ENCODE results near the gene RGSL1. TPM values are rescaled to one million over a fixed set of nuclear protein-coding genes. Genes with fewer than 3 reads are reported as not detected.

Gene RGSL1
- total and polyA plus RNA-seq, 8 donors: not detected

GRCh38 chr1:182608236-182608635 is 158.3 kb downstream of the RGSL1 start:
- intact Hi-C loops (cut with DNase I): no loop called here
- 29 to 90% methylated on average over 2 of the region's 2 CpGs for WGBS, 2 donors
- TF ChIP-seq CTCF (IDR thresholded peaks at IDR 0.05): no peak
- DNase-seq (no peak), ATAC-seq (no peak), FAIRE-seq (no peak)
- no peaks in the 10 kb centered on the region for H3K36me3 ChIP-seq
- H3K27me3 ChIP-seq: peaks cover 0 to 1% (median 0%) of the 10 kb centered on the region in 4 donors
- H3K27ac ChIP-seq: no peak overlapping the region
- no peaks in the 10 kb centered on the region for H3K9me3 ChIP-seq
- peaks cover 0 to 8% (median 0%) of the 10 kb centered on the region in 3 donors for H3K4me1 ChIP-seq
- no peak overlapping the region for H3K4me3 ChIP-seq

GRCh38 chr1:182608845-182609610 is 159.1 kb downstream of the RGSL1 start:
- Histone ChIP-seq H3K4me3 (no peak overlapping the region), H3K9me3 (no peaks in the 10 kb centered on the region), H3K4me1 (peaks cover 0 to 3% (median 0%) of the 10 kb centered on the region in 3 donors), H3K36me3 (no peaks in the 10 kb centered on the region), H3K27ac (no peak overlapping the region), H3K27me3 (peaks cover 0 to 9% (median 0%) of the 10 kb centered on the region in 4 donors)
- WGBS, 2 donors: 78 to 86% methylated on average over 9 of the region's 9 CpGs
- intact Hi-C loops (cut with DNase I): no loop called here
- FAIRE-seq (no peak), ATAC-seq (no peak), DNase-seq (no peak)
- no peak for TF ChIP-seq CTCF (IDR thresholded peaks at IDR 0.05)

Other genes with a start within 250 kb of the RGSL1 start
- gene GLUL, start 58.4 kb upstream of the RGSL1 start, total RNA-seq: 100 to 1,000 TPM; 261 to 512 (median 332) TPM
- 100 to 1,000 TPM; 178 to 237 TPM for gene GLUL, start 58.4 kb upstream of the RGSL1 start, polyA plus RNA-seq
- not detected for gene TEDDM1, start 49.5 kb upstream of the RGSL1 start, total RNA-seq
- under 1 TPM in 1 of 2 donors, not detected in 1; 0.05 TPM for gene TEDDM1, start 49.5 kb upstream of the RGSL1 start, polyA plus RNA-seq
- gene RNASEL, start 139.1 kb downstream of the RGSL1 start, total RNA-seq: 1 to 10 TPM; 1.1 to 7.0 (median 2.7) TPM
- 1 to 10 TPM; 1.8 to 2.8 TPM for gene RNASEL, start 139.1 kb downstream of the RGSL1 start, polyA plus RNA-seq
- 1 to 10 TPM; 1.8 to 4.4 (median 2.7) TPM for gene RGS16, start 154.2 kb downstream of the RGSL1 start, total RNA-seq
- 10 to 100 TPM in 1 of 2 donors, 1 to 10 TPM in 1; 8.0 to 19.3 TPM for gene RGS16, start 154.2 kb downstream of the RGSL1 start, polyA plus RNA-seq
- gene RGS8, start 234.4 kb downstream of the RGSL1 start, total RNA-seq: not detected
- gene RGS8, start 234.4 kb downstream of the RGSL1 start, polyA plus RNA-seq: under 1 TPM in 1 of 2 donors, not detected in 1; 0.02 TPM